Measurements from ENCODE around the gene LMLN.
"Not testable (repeated sequence)": the region's sequence is repeated elsewhere in the genome, so short reads cannot be mapped to it uniquely, and the experiment has no call there.

LMLN gene

DNA sequence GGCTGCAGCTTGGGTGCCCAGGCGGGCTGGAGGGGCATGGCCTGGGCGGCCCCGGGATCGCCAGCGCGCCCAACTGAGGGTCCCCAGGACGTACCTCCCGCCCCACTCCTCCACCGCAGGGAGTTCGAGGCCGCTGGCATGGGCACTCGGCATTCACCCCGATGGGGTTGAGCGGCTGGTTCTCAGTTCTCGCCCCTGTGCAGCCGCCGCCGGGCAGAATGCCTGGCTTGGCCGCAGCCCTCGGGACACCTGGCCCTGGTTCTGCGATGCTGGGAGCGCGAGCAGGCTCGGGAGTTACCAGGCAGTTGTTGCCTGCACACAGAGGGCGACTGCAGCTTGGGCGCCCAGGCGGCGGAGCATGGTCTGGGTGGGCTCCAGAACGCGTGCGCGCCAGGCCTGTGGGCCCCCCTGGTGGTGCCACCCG is 121.4 kb downstream of the LMLN start:
- no peak for DNase-seq

DNA sequence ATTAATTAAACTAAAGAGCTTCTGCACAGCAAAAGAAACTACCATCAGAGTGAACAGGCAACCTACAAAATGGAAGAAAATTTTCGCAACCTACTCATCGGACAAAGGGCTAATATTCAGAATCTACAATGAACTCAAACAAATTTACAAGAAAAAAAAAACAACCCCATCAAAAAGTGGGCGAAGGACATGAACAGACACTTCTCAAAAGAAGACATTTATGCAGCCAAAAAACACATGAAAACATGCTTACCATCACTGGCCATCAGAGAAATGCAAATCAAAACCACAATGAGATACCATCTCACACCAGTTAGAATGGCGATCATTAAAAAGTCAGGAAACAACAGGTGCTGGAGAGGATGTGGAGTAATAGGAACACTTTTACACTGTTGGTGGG is 122.2 kb downstream of the LMLN start:
- not testable (repeated sequence) for DNase-seq

DNA sequence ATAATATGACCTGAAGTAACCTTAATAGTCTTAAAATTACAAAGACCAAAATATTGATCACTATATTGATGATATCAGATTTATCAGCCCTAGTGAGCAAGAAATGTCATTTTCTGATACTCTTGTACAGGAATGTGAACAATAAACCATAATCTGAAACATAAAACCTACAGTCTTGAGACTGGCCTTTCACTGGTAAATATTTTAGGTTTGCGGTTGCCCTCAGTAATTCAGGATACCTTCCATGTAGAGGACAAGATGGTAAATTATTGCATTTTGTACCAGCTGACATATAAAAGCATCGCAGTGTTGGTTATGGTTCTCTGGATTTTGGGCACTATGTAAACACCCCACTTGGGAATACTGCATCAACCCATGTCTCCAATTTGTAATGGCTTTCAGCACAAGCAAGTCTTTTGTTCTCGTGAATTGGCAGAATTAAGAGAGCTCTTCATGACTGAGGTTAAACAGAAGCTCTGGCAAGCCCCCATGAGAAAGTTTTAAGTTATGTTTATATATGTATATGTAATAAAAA is 128.5 kb downstream of the LMLN start:
- no peak for DNase-seq

DNA sequence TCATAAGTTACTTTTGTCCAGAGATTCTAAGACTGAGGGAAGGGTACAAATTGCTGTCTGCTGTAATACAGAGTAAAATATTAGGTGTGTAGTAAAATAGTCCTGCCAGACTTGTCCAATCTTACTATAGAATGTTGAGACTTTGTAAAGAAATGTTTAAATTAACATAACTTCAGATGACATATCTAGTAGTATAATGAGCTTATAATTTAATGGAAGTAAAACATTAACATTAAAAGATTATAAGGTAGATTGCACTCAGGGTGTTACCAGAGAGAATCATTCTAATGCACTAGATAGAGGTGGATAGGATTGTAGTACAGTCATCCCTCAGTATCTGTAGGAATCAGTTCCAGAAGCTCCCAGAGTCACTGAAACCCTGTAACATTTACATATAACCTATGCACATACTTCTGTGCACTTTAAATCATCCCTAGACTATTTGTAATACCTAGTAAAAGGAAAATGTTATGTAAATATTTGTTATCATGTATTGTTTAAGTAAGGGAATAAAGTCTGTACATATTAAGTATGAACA is 130.8 kb downstream of the LMLN start:
- no peak for DNase-seq

DNA sequence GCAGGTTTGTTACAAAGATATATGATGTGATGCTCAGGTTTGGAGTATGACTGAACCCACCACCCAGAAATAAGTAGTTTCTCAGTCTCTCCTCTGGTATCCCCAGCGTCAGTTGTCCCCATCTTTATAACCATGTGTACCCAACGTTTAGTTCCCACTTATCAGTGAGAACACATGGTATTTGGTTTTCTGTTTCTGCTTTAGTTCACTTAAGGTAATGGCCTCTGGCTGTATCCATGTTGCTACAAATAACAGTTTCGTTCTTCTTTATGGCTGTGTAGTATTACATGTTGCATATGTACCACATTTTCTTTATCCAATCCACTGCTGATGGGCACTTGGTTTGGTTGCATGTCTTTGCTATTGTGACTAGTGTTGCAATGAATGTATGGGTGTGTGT is 132.3 kb downstream of the LMLN start:
- DNase-seq, result no peak

DNA sequence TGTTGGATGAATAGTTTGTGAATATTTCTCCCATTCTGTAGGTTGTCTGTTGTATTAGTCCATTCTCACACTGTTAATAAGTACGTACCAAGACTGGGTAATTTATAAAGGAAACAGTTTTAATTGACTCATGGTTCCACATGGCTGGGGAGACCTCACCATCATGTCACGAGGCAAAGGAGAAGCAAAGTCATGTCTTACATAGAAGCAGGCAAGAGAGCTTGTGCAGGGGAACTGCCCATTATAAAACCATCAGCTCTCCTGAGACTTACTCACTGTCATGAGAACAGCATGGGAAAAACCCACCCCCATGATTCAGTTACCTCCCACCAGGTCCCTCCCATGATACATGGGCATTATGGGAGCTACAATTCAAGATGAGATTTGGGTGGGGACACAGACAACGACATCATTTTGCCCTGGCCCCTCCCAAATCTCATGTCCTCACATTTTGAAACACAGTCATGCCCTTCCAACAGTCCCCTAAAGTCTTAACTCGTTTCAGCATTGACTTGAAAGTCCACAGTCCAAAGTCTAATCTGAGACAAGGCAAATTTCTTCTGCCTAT is 133.2 kb downstream of the LMLN start:
- no peak for DNase-seq

All from DMS79 treated with DMSO at 0.1 percent for 48 hours (cell line).